Sigmoid colon (tissue), 3 donors: ENCODE measurements around the gene SULT2B1.

Experiments
- POLR2A ChIP-seq, 2 donors: fragments of 450-650 bp; IDR thresholded peaks; one replicate each; pipeline ENCODE4 v1.6.1; 2016; ENCODE audit warnings: antibody characterized with exemption in 2 of 2, mild to moderate bottlenecking in 2 of 2, moderate library complexity in 2 of 2
- TF ChIP-seq, protein P1 (sequence below), 4 experiments: fragments of 450-650 bp in 3 of 4; fragments of 200-600 bp in 1 of 4; IDR thresholded peaks; one replicate each; pipeline ENCODE4 v1.5.1; 2016 to 2019; ENCODE audit warnings: antibody characterized with exemption in 4 of 4, mild to moderate bottlenecking in 3 of 4, moderate library complexity in 2 of 4

DNA sequence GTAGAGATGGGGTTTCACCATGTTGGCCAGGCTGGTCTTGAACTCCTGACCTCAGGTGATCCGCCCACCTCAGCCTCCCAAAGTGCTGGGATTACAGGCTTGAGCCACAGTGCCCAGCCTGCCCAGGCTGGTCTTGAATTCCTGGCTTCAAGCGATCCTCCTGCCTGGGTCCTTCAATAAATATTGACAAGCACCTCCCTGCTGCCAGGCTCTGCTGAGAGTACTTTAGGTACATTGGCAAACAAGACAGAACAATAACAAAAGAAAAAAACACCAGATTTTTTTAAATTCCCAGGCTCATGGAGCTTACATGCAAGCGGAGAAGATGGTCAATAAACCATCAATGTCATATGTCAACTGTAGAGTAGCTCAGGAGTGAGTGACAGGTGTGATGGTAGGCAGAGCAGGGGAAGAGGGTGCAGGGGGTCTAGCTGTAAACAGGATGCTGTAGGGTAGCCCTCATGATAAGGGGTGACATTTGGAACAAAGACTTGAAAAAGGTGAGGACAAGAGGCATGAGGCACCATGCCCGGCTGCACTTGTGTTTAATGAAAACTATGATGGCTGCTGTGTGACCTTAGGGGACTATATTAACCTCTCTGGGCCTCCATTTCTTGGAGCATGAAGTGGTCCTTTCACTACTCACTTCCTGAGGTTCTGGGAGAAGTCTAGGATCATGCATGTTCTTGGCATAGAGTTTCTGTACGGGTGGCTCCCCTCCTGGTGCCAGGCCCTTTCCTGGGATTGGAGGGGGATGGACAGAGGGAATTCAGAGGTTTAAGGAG lies 19.6 kb downstream of the SULT2B1 start:
- TF ChIP-seq, protein P1, sequence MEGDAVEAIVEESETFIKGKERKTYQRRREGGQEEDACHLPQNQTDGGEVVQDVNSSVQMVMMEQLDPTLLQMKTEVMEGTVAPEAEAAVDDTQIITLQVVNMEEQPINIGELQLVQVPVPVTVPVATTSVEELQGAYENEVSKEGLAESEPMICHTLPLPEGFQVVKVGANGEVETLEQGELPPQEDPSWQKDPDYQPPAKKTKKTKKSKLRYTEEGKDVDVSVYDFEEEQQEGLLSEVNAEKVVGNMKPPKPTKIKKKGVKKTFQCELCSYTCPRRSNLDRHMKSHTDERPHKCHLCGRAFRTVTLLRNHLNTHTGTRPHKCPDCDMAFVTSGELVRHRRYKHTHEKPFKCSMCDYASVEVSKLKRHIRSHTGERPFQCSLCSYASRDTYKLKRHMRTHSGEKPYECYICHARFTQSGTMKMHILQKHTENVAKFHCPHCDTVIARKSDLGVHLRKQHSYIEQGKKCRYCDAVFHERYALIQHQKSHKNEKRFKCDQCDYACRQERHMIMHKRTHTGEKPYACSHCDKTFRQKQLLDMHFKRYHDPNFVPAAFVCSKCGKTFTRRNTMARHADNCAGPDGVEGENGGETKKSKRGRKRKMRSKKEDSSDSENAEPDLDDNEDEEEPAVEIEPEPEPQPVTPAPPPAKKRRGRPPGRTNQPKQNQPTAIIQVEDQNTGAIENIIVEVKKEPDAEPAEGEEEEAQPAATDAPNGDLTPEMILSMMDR (IDR thresholded peaks at IDR 0.05), result no peak
- no peak for TF ChIP-seq POLR2A (IDR thresholded peaks at IDR 0.05)
